OCI-LY7 (cell line): ENCODE results near the gene TCHHL1. TPM values are rescaled to one million over a fixed set of nuclear protein-coding genes. Genes with fewer than 3 reads are reported as not detected.
"Not testable (repeated sequence)": the region's sequence is repeated elsewhere in the genome, so short reads cannot be mapped to it uniquely, and the experiment has no call there.

Experiments
- BruUV-seq: library from RNA; stranded (reverse); fragments of 400-500 nt; replicated peaks from 2 replicates; lab custom pipeline; 2021; lab: Mats Ljungman, UMichigan
- CTCF ChIA-PET: fragments of 300-600 bp; sonication (Branson Sonifier 250); formaldehyde crosslinking; loops from one replicate; lab custom pipeline; 2022; ENCODE audit warnings: antibody characterized with exemption; ENCODE audit not compliant: unreplicated experiment; lab: Charles Lee
- POLR2A ChIA-PET: fragments of 300-600 bp; sonication (Branson Sonifier 250); formaldehyde crosslinking; loops from one replicate; lab custom pipeline; 2022; ENCODE audit warnings: antibody characterized with exemption; lab: Charles Lee
- DNase-seq: peaks from one replicate; pipeline ENCODE4 v3.0.0-alpha.2; 2015; ENCODE audit warnings: low spot score
- H2AFZ ChIP-seq: fragments of 200-600 bp; sonication (generic), shearing (Covaris generic); 2 replicates; pipeline ENCODE4 v1.6.1; 2014; ENCODE audit warnings: mild to moderate bottlenecking, antibody characterized with exemption, low read length, moderate library complexity
- H3K27ac ChIP-seq: fragments of 200-600 bp; sonication (generic); 2 replicates; pipeline ENCODE4 v1.5.1; 2014; ENCODE audit warnings: mixed run types, low read depth, mild to moderate bottlenecking, moderate library complexity, low read length, inconsistent platforms; ENCODE audit not compliant: poor library complexity, severe bottlenecking
- H3K36me3 ChIP-seq: fragments of 200-600 bp; sonication (generic); 2 replicates; pipeline ENCODE4 v1.6.1; 2014; ENCODE audit warnings: mild to moderate bottlenecking, antibody characterized with exemption, low read length, moderate library complexity, mixed read lengths; ENCODE audit not compliant: insufficient read depth
- H3K4me1 ChIP-seq: fragments of 200-600 bp; sonication (generic); 2 replicates; pipeline ENCODE4 v1.5.1; 2014; ENCODE audit warnings: mild to moderate bottlenecking, low read length; ENCODE audit not compliant: insufficient read depth, poor library complexity, severe bottlenecking
- H3K4me2 ChIP-seq: fragments of 200-600 bp; sonication (generic); 2 replicates; pipeline ENCODE4 v1.6.1; 2014; ENCODE audit warnings: mild to moderate bottlenecking, low read length
- H3K4me3 ChIP-seq: fragments of 200-600 bp; sonication (generic); 2 replicates; pipeline ENCODE4 v1.5.1; 2014; ENCODE audit warnings: mild to moderate bottlenecking, low read depth, low read length; ENCODE audit not compliant: poor library complexity, severe bottlenecking
- H3K79me2 ChIP-seq: fragments of 200-600 bp; sonication (generic); 2 replicates; pipeline ENCODE4 v1.6.1; 2016; ENCODE audit warnings: low read depth, mild to moderate bottlenecking, low read length, moderate library complexity, mixed read lengths; ENCODE audit not compliant: insufficient read depth
- H3K9me2 ChIP-seq: fragments of 200-600 bp; sonication (generic); 2 replicates; pipeline ENCODE4 v1.6.1; 2016; ENCODE audit warnings: mild to moderate bottlenecking, low read length, mixed read lengths; ENCODE audit not compliant: insufficient read depth
- H3K9me3 ChIP-seq: fragments of 200-600 bp; sonication (generic); 2 replicates; pipeline ENCODE4 v1.6.1; 2014; ENCODE audit warnings: mild to moderate bottlenecking, mixed run types, low read length, mixed read lengths
- H4K20me1 ChIP-seq: fragments of 200-600 bp; sonication (generic); 2 replicates; pipeline ENCODE4 v1.6.1; 2014; ENCODE audit warnings: mild to moderate bottlenecking, antibody characterized with exemption, low read length, moderate library complexity, mixed read lengths; ENCODE audit not compliant: insufficient read depth
- EZH2phosphoT487 ChIP-seq: fragments of 200-600 bp; sonication (generic); IDR thresholded peaks from 2 replicates; pipeline ENCODE4 v1.6.1; 2018; ENCODE audit warnings: low read depth, borderline replicate concordance, mild to moderate bottlenecking, mixed run types, antibody characterized with exemption, low read length, moderate library complexity, mixed read lengths
- intact Hi-C: fragments of 100-400 bp; cut with micrococcal nuclease; formaldehyde crosslinking; loops from one replicate; pipeline ENCODE4 v1.10.0; 2022; ENCODE audit not compliant: unreplicated experiment
- total RNA-seq, 2 experiments: library from RNA; depleted of rRNA in 1 of 2; stranded (reverse); fragments of >200 nt in 1 of 2; shearing (Covaris generic) in 1 of 2; gene quantifications; 2 replicates each; pipeline ENCODE4 v1.2.3, GENCODE V29; 2014 to 2022
- TF ChIP-seq, protein P1 (sequence below): fragments of 200-600 bp; sonication (generic); conservative IDR thresholded peaks from 2 replicates; pipeline ENCODE4 v1.5.1; 2014; ENCODE audit warnings: mild to moderate bottlenecking, antibody characterized with exemption, low read length, moderate library complexity, mixed read lengths

Gene TCHHL1
- total RNA-seq, 2 experiments from 2014 or later, result not detected

DNA sequence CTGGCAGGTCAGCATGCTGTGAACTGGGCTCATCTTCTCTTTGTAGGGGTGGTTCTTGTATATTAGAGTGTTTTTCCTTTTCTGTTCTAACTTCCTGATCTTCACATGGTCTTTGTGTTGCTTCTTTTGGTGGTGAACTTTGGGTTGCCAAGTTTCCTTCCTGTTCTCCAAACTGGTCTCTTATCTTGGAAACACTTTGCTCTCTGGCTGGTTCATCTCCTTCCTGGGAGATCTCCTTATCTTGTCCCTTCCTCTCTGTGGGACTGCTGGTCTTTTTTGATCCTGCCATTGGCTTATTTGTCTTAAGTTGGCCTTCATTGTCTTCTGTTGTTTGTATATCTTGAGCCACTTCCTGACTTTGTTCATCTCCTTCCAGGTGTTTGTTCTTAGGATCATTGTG is 2.1 kb downstream of the TCHHL1 start:
- Histone ChIP-seq H3K27ac (no peak overlapping the region), H4K20me1 (no peaks in the 10 kb centered on the region), H3K36me3 (no peaks in the 10 kb centered on the region), H3K4me1 (no peaks in the 10 kb centered on the region), H3K4me3 (no peak overlapping the region), H3K9me3 (no peaks in the 10 kb centered on the region), H3K4me2 (no peak overlapping the region), H3K79me2 (no peaks in the 10 kb centered on the region), H3K9me2 (no peaks in the 10 kb centered on the region), H2AFZ (no peak overlapping the region)
- no peak for DNase-seq
- no TSS peak for BruUV-seq
- intact Hi-C loops, result no loop called here
- POLR2A ChIA-PET, result no interaction called here
- no peak for TF ChIP-seq EZH2phosphoT487
- TF ChIP-seq, protein P1, sequence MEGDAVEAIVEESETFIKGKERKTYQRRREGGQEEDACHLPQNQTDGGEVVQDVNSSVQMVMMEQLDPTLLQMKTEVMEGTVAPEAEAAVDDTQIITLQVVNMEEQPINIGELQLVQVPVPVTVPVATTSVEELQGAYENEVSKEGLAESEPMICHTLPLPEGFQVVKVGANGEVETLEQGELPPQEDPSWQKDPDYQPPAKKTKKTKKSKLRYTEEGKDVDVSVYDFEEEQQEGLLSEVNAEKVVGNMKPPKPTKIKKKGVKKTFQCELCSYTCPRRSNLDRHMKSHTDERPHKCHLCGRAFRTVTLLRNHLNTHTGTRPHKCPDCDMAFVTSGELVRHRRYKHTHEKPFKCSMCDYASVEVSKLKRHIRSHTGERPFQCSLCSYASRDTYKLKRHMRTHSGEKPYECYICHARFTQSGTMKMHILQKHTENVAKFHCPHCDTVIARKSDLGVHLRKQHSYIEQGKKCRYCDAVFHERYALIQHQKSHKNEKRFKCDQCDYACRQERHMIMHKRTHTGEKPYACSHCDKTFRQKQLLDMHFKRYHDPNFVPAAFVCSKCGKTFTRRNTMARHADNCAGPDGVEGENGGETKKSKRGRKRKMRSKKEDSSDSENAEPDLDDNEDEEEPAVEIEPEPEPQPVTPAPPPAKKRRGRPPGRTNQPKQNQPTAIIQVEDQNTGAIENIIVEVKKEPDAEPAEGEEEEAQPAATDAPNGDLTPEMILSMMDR, result no peak
- CTCF ChIA-PET, result no interaction called here

DNA sequence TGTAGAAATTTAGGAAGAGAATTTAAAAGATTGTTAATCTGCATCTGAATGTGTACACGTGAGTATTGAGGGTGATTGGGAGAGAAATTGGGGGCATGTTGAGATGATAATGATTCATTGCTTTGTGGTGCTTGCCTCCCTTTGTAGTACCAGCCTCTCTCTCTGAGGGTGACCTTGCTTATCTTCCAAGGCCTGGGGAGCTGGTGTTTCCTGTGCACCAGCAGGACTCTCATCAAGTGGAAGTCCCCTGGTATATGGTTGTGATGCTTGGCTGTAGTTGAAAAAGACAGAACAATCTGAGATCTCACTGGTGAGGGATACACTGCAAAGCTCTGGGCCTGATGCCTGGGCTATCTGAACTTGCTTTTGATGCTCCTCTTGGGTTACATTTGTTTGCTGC is 4.0 kb downstream of the TCHHL1 start:
- intact Hi-C loops, result no loop called here
- Histone ChIP-seq H3K79me2 (no peaks in the 10 kb centered on the region), H3K4me2 (no peak overlapping the region), H3K9me2 (no peaks in the 10 kb centered on the region), H3K4me3 (no peak overlapping the region), H3K36me3 (no peaks in the 10 kb centered on the region), H3K27ac (no peak overlapping the region), H2AFZ (no peak overlapping the region), H4K20me1 (no peaks in the 10 kb centered on the region), H3K4me1 (no peaks in the 10 kb centered on the region), H3K9me3 (no peaks in the 10 kb centered on the region)
- TF ChIP-seq, protein P1, result no peak
- no peak for TF ChIP-seq EZH2phosphoT487
- no TSS peak for BruUV-seq
- no peak for DNase-seq
- ChIA-PET CTCF (no interaction called here), POLR2A (no interaction called here)

DNA sequence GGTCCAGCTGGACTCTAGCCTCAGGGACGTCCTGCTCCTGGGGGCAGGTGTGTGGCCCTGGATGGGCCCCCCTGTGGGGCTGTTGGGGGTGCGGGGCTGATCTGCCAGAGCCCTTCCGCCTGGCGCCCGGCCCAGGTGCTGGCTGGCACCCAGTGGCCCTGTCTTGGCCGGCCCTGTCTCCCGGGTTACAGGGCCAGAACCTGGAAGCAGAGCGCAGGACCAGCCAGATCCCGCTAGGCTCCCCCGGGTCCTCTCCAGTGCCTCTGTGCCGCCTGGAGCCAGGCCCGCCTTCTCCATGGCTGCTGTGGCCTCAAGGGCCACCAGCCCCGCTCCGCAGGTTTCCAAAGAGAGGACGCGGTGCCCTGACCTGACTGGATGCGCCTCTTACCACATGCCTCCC is 7.8 kb downstream of the TCHHL1 start:
- H3K4me3 ChIP-seq, DNase-seq, H3K4me1 ChIP-seq, H3K79me2 ChIP-seq, BruUV-seq, H3K9me2 ChIP-seq, H2AFZ ChIP-seq, CTCF ChIA-PET, POLR2A ChIA-PET, H4K20me1 ChIP-seq, H3K36me3 ChIP-seq, intact Hi-C loops, H3K27ac ChIP-seq, H3K4me2 ChIP-seq, H3K9me3 ChIP-seq: not testable (repeated sequence)

DNA sequence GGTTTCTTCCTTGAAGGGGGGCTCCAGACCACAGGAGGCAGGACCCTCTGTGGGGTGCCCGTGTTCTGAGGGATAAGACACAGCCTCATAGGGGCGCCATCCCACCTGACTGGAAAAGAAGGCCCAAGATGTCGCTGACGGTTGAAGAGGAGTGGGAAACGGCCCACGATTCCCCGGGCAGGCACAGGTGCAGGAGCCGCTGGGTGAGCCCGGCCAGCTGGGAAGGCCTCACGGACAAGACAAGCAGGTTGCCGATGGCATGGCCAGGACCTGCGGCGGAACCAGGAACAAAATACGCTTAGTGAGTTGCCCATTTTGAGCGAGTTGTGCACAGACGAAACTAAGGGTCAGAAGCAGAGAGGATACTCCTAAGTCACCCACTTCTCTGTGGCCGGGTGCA is 8.4 kb downstream of the TCHHL1 start:
- POLR2A ChIA-PET, H3K4me3 ChIP-seq, H3K9me3 ChIP-seq, BruUV-seq, H3K4me1 ChIP-seq, H3K36me3 ChIP-seq, H3K27ac ChIP-seq, CTCF ChIA-PET, H4K20me1 ChIP-seq, H3K9me2 ChIP-seq, DNase-seq, H3K79me2 ChIP-seq, H3K4me2 ChIP-seq, intact Hi-C loops, H2AFZ ChIP-seq: not testable (repeated sequence)
